Epithelial cell of proximal tubule (primary cell): ENCODE results near the gene SIRPA. TPM values are rescaled to one million over a fixed set of nuclear protein-coding genes. Genes with fewer than 3 reads are reported as not detected.

Source experiments
- DNase-seq: peaks from one replicate; pipeline ENCODE4 v3.0.0-alpha.2; 2011; ENCODE audit warnings: low read depth
- H3K4me3 ChIP-seq: 2 replicates; pipeline ENCODE4 v1.5.1; 2011; ENCODE audit warnings: low read depth, mild to moderate bottlenecking, low read length
- CTCF ChIP-seq: conservative IDR thresholded peaks from 2 replicates; pipeline ENCODE4 v1.5.1; 2012; ENCODE audit warnings: low read depth, mild to moderate bottlenecking, low read length
- total RNA-seq: library from RNA; depleted of rRNA; stranded (reverse); fragments of >200 nt; gene quantifications from 2 replicates; pipeline ENCODE4 v1.2.3, GENCODE V29; 2015

Gene SIRPA
- total RNA-seq, 1 donor from 2014 or later, result 50.6 TPM

GRCh38 chr20:1961374-1961773 is 66.2 kb downstream of the SIRPA start:
- H3K4me3 ChIP-seq, result no peak overlapping the region
- no peak for TF ChIP-seq CTCF
- no peak for DNase-seq

- DNase-seq, result no peak
- TF ChIP-seq CTCF, result no peak
- H3K4me3 ChIP-seq, result no peak overlapping the region
Observed at GRCh38 chr20:1964061-1964460, 68.9 kb downstream of the SIRPA start.

GRCh38 chr20:1964659-1965405 is 69.6 kb downstream of the SIRPA start:
- H3K4me3 ChIP-seq, result peak overlapping the region; percentile 41
- TF ChIP-seq CTCF, result no peak
- DNase-seq, result no peak

GRCh38 chr20:1965520-1966351 is 70.5 kb downstream of the SIRPA start:
- peak; percentile 2 for DNase-seq
- peak; percentile 95 for TF ChIP-seq CTCF
- H3K4me3 ChIP-seq, result peak overlapping the region; percentile 41

GRCh38 chr20:1968964-1969363 is 73.8 kb downstream of the SIRPA start:
- no peak for TF ChIP-seq CTCF
- DNase-seq, result no peak

GRCh38 chr20:1971893-1972586 is 76.8 kb downstream of the SIRPA start:
- no peak for DNase-seq
- TF ChIP-seq CTCF, result no peak
- no peak overlapping the region for H3K4me3 ChIP-seq

More at GRCh38 chr20:1968964-1969363, 73.8 kb downstream of the SIRPA start:
- no peak overlapping the region for H3K4me3 ChIP-seq
